Activated B cell treated with CpG ODN at 0.5 μM for 24 hours (primary cell): Measurements from ENCODE around the gene FAM210B. TPM values are rescaled to one million over a fixed set of nuclear protein-coding genes. Genes with fewer than 3 reads are reported as not detected.
"Not testable (repeated sequence)": the region's sequence is repeated elsewhere in the genome, so short reads cannot be mapped to it uniquely, and the experiment has no call there.

Experiments used
- ATAC-seq: fragments of 200-7000 bp; cut with Tn5 transposase; one replicate; pipeline ENCODE4 v1.10.0; 2021; ENCODE audit warnings: low read depth, mild to moderate bottlenecking, moderate library complexity
- CTCF ChIA-PET: fragments of 350-600 bp; sonication (Branson Sonifier 250); formaldehyde crosslinking; loops from one replicate; lab custom pipeline; 2021; ENCODE audit warnings: antibody characterized with exemption; lab: Charles Lee
- POLR2A ChIA-PET: fragments of 350-600 bp; sonication (Branson Sonifier 250); formaldehyde crosslinking; loops from one replicate; lab custom pipeline; 2021; ENCODE audit warnings: antibody characterized with exemption; lab: Charles Lee
- DNase-seq: peaks from one replicate; pipeline ENCODE4 v3.0.0; 2022
- H3K27ac Mint-ChIP-seq: one replicate; pipeline ENCODE4 v1.8.0; 2020; ENCODE audit warnings: mixed read lengths
- H3K27me3 Mint-ChIP-seq: one replicate; pipeline ENCODE4 v1.8.0; 2021; ENCODE audit warnings: mixed read lengths
- H3K36me3 Mint-ChIP-seq: one replicate; pipeline ENCODE4 v1.8.0; 2021; ENCODE audit warnings: low read depth, mixed read lengths
- H3K4me1 Mint-ChIP-seq: one replicate; pipeline ENCODE4 v1.8.0; 2021; ENCODE audit warnings: mixed read lengths
- H3K4me3 Mint-ChIP-seq: one replicate; pipeline ENCODE4 v1.8.0; 2020; ENCODE audit warnings: mild to moderate bottlenecking, mixed read lengths
- H3K9me3 Mint-ChIP-seq: one replicate; pipeline ENCODE4 v1.8.0; 2020; ENCODE audit warnings: mixed read lengths
- intact Hi-C: fragments of 100-400 bp; cut with micrococcal nuclease; formaldehyde crosslinking; loops from one replicate; pipeline ENCODE4 v1.15.1; 2024
- total RNA-seq: library from RNA; stranded (reverse); gene quantifications from 2 replicates; pipeline ENCODE4 v1.2.3, GENCODE V29; 2022
- TF ChIP-seq, protein P1 (sequence below): fragments of 200-600 bp; IDR thresholded peaks from one replicate; pipeline ENCODE4 v1.8.0; 2022; ENCODE audit warnings: antibody characterized with exemption, mild to moderate bottlenecking

The FAM210B gene
- total RNA-seq, 1 donor from 2014 or later = 5.2 TPM

DNA sequence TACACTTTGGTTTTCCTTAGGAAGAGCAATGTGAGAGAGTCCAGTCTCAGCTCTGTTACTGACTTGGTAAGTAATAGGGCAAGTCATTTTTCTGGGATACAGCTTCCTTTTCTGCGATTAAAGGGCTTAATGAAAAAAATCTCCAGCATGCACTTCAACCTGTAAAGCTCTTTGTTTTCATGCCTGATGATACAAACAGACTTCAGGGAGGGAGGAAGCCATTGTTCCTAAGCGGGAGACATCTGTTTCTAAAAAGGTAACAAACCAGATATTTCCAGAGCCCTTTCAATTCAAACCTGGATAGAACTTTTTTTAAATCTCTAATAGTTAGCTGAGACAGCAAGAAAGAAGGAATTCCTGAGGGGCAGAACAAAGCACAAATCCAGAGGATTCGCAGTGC lies 48.1 kb downstream of the FAM210B start:
- intact Hi-C loops = no loop called here
- no peak overlapping the region for H3K27ac Mint-ChIP-seq
- ATAC-seq = no peak
- TF ChIP-seq, protein P1, sequence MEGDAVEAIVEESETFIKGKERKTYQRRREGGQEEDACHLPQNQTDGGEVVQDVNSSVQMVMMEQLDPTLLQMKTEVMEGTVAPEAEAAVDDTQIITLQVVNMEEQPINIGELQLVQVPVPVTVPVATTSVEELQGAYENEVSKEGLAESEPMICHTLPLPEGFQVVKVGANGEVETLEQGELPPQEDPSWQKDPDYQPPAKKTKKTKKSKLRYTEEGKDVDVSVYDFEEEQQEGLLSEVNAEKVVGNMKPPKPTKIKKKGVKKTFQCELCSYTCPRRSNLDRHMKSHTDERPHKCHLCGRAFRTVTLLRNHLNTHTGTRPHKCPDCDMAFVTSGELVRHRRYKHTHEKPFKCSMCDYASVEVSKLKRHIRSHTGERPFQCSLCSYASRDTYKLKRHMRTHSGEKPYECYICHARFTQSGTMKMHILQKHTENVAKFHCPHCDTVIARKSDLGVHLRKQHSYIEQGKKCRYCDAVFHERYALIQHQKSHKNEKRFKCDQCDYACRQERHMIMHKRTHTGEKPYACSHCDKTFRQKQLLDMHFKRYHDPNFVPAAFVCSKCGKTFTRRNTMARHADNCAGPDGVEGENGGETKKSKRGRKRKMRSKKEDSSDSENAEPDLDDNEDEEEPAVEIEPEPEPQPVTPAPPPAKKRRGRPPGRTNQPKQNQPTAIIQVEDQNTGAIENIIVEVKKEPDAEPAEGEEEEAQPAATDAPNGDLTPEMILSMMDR = no peak
- no peaks in the 10 kb centered on the region for H3K9me3 Mint-ChIP-seq
- no peak for DNase-seq
- H3K4me1 Mint-ChIP-seq = peaks cover 9% of the 10 kb centered on the region
- ChIA-PET CTCF (no interaction called here), POLR2A (no interaction called here)
- no peak overlapping the region for H3K4me3 Mint-ChIP-seq
- no peaks in the 10 kb centered on the region for H3K27me3 Mint-ChIP-seq
- peaks cover 61% of the 10 kb centered on the region for H3K36me3 Mint-ChIP-seq

DNA sequence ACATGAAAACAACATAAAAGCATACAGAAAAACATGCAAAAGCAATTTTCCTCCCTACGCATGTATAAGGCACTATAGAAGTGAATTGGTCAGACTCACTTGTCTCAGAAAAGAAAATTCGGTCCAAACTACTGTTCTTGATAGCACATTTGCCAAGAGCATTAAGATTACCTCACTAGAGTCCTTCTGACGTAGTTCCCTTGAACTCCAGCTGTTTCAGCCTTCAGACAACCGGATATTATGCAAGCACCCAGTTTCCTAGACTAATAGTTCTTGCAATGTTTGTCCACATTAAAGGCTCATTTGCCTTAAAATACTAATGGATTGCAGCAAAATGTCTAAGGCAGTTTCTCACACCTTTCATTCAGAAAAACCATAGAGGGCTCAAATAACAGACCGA lies 50.7 kb downstream of the FAM210B start:
- Mint-ChIP-seq H3K4me3 (no peak overlapping the region), H3K9me3 (no peaks in the 10 kb centered on the region), H3K36me3 (peaks cover 48% of the 10 kb centered on the region), H3K27ac (no peak overlapping the region), H3K27me3 (no peaks in the 10 kb centered on the region), H3K4me1 (peaks cover 19% of the 10 kb centered on the region)
- ChIA-PET POLR2A (no interaction called here), CTCF (no interaction called here)
- intact Hi-C loops = no loop called here
- no peak for DNase-seq
- TF ChIP-seq, protein P1 = no peak
- ATAC-seq = no peak

GRCh38 chr20:56409956-56410355 lies 51.2 kb downstream of the FAM210B start:
- CTCF ChIA-PET = no interaction called here
- TF ChIP-seq, protein P1 = no peak
- Mint-ChIP-seq H3K9me3 (no peaks in the 10 kb centered on the region), H3K4me1 (peaks cover 19% of the 10 kb centered on the region), H3K4me3 (no peak overlapping the region), H3K27me3 (no peaks in the 10 kb centered on the region), H3K36me3 (peaks cover 45% of the 10 kb centered on the region), H3K27ac (no peak overlapping the region)
- intact Hi-C loops = no loop called here
- DNase-seq (no peak), ATAC-seq (no peak)
- POLR2A ChIA-PET = no interaction called here

DNA sequence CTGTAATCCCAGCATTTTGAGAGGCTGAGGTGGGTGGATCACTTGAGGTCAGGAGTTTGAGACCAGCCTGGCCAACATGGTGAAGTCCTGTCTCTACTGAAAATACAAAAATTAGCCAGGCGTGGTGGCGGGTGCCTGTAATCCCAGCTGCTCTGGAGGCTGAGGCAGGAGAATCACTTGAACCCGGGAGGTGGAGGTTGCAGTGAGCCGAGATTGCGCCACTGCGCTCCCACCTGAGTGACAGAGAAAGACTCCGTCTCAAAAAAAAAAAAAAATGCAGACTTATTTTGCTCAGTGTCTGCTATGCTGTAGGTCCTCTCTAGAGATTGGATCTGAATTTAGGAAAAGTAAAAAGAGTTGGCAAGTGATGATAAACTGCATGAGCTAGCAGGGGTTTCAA lies 52.5 kb downstream of the FAM210B start:
- POLR2A ChIA-PET = interaction anchor here (0.7 to 1.3 kb wide), 2 partner anchors 13 to 19 kb away, joined by 4 to 7 read pairs; partner anchors contain the start of genes AURKA and CSTF1
- H3K4me3 Mint-ChIP-seq = peak overlapping the region; percentile 68
- CTCF ChIA-PET, H3K27me3 Mint-ChIP-seq, H3K9me3 Mint-ChIP-seq, DNase-seq, ATAC-seq, intact Hi-C loops: not testable (repeated sequence)
- peaks cover 31% of the 10 kb centered on the region for H3K36me3 Mint-ChIP-seq
- H3K4me1 Mint-ChIP-seq = peaks cover 19% of the 10 kb centered on the region
- peak overlapping the region; percentile 42 for H3K27ac Mint-ChIP-seq

GRCh38 chr20:56411759-56412472 lies 53.1 kb downstream of the FAM210B start, which contains the start of gene CASS4:
CASS4 (plus strand) TSS chr20:56412260; CDS start chr20:56412459, 199 bp downstream.
- CTCF ChIA-PET = interaction anchor here (1.3 kb wide), 1 partner anchor 14 kb away, joined by 3 read pairs; no protein-coding TSS in a partner anchor
- peaks cover 25% of the 10 kb centered on the region for H3K36me3 Mint-ChIP-seq
- intact Hi-C loops = no loop called here

More at GRCh38 chr20:56411759-56412472, 53.1 kb downstream of the FAM210B start, which contains the start of gene CASS4:
- no peaks in the 10 kb centered on the region for H3K9me3 Mint-ChIP-seq
- peak within 1 kb of the TSS; percentile 42 for H3K27ac Mint-ChIP-seq
- ATAC-seq (peak; percentile 82), DNase-seq (no peak)
- H3K4me1 Mint-ChIP-seq = peaks cover 19% of the 10 kb centered on the region
- TF ChIP-seq, protein P1 = no peak
- peak within 1 kb of the TSS; percentile 68 for H3K4me3 Mint-ChIP-seq
- H3K27me3 Mint-ChIP-seq = no peaks in the 10 kb centered on the region
- POLR2A ChIA-PET = interaction anchor here (0.7 to 1.3 kb wide), 3 partner anchors 14 to 54 kb away, joined by 4 to 7 read pairs (median 4); partner anchors contain the start of genes AURKA and CSTF1
